WTC11 (cell line): ENCODE results near the gene UMAD1. TPM values are rescaled to one million over a fixed set of nuclear protein-coding genes. Genes with fewer than 3 reads are reported as not detected.

Experiments used
- ATAC-seq: fragments of 200-7000 bp; cut with Tn5 transposase; 2 replicates; pipeline ENCODE4 v1.10.0; 2021; ENCODE audit warnings: mild to moderate bottlenecking, moderate library complexity
- CTCF ChIA-PET: fragments of 300-600 bp; sonication (Branson Sonifier 250); formaldehyde crosslinking; loops from one replicate; lab custom pipeline; 2021; ENCODE audit warnings: antibody characterized with exemption; lab: Charles Lee
- POLR2A ChIA-PET: fragments of 350-600 bp; sonication (Branson Sonifier 250); formaldehyde crosslinking; loops from one replicate; lab custom pipeline; 2021; ENCODE audit warnings: antibody characterized with exemption; lab: Charles Lee
- DNase-seq: peaks from one replicate; pipeline ENCODE4 v3.0.0; 2021; ENCODE audit warnings: low spot score
- H3K27ac Mint-ChIP-seq: 2 replicates; pipeline ENCODE4 v1.8.0; 2021; ENCODE audit warnings: mixed read lengths
- H3K27me3 Mint-ChIP-seq: 2 replicates; pipeline ENCODE4 v1.8.0; 2021; ENCODE audit warnings: low read depth, mild to moderate bottlenecking, moderate library complexity, mixed read lengths
- H3K36me3 Mint-ChIP-seq: 2 replicates; pipeline ENCODE4 v1.8.0; 2021; ENCODE audit warnings: mixed read lengths
- H3K4me1 Mint-ChIP-seq: 2 replicates; pipeline ENCODE4 v1.8.0; 2022; ENCODE audit warnings: mixed read lengths
- H3K4me3 Mint-ChIP-seq: 2 replicates; pipeline ENCODE4 v1.8.0; 2021; ENCODE audit warnings: mild to moderate bottlenecking, moderate library complexity, mixed read lengths
- H3K9me3 Mint-ChIP-seq: 2 replicates; pipeline ENCODE4 v1.8.0; 2021; ENCODE audit warnings: mixed read lengths
- AR ChIP-seq: fragments of 250-450 bp; sonication (Bioruptor Pico); IDR thresholded peaks from 2 replicates; pipeline ENCODE4 v1.9.0; 2021; ENCODE audit warnings: mild to moderate bottlenecking
- ATF2 ChIP-seq: sonication (generic); formaldehyde crosslinking; IDR thresholded peaks from 2 replicates; pipeline ENCODE4 v1.8.1; 2022; ENCODE audit warnings: low read depth, missing genetic modification reagents, borderline replicate concordance
- HMGXB4 ChIP-seq: sonication (generic); formaldehyde crosslinking; IDR thresholded peaks from 2 replicates; pipeline ENCODE4 v1.8.1; 2023; ENCODE audit warnings: mild to moderate bottlenecking, moderate library complexity, missing genetic modification reagents
- JAZF1 ChIP-seq: fragments of 250-450 bp; sonication (Bioruptor Pico); IDR thresholded peaks from 2 replicates; pipeline ENCODE4 v1.9.0; 2021; ENCODE audit warnings: moderate library complexity, mild to moderate bottlenecking, inconsistent platforms
- JUN ChIP-seq: sonication (generic); formaldehyde crosslinking; IDR thresholded peaks from 2 replicates; pipeline ENCODE4 v1.8.0; 2023; ENCODE audit warnings: mild to moderate bottlenecking, missing genetic modification reagents
- NR1H2 ChIP-seq: sonication (generic); formaldehyde crosslinking; IDR thresholded peaks from 2 replicates; pipeline ENCODE4 v1.9.0; 2021; ENCODE audit warnings: mild to moderate bottlenecking, moderate library complexity, missing genetic modification reagents
- RELA ChIP-seq: sonication (generic); formaldehyde crosslinking; IDR thresholded peaks from 2 replicates; pipeline ENCODE4 v1.8.1; 2022; ENCODE audit warnings: missing genetic modification reagents, mild to moderate bottlenecking, borderline replicate concordance
- SMAD4 ChIP-seq: sonication (generic); formaldehyde crosslinking; IDR thresholded peaks from 2 replicates; pipeline ENCODE4 v1.8.0; 2022; ENCODE audit warnings: mild to moderate bottlenecking, missing genetic modification reagents
- TEAD4 ChIP-seq: sonication (generic); formaldehyde crosslinking; IDR thresholded peaks from 2 replicates; pipeline ENCODE4 v1.8.0; 2022; ENCODE audit warnings: mild to moderate bottlenecking, missing genetic modification reagents
- ZNF138 ChIP-seq: sonication (generic); formaldehyde crosslinking; conservative IDR thresholded peaks from 2 replicates; pipeline ENCODE4 v1.8.1; 2022; ENCODE audit warnings: mild to moderate bottlenecking, moderate library complexity, missing genetic modification reagents
- ZNF281 ChIP-seq: sonication (generic); formaldehyde crosslinking; IDR thresholded peaks from 2 replicates; pipeline ENCODE4 v1.8.0; 2023; ENCODE audit warnings: mild to moderate bottlenecking, missing genetic modification reagents
- ZNF396 ChIP-seq: fragments of 250-450 bp; sonication (Bioruptor Pico); IDR thresholded peaks from 2 replicates; pipeline ENCODE4 v1.8.0; 2021; ENCODE audit warnings: mild to moderate bottlenecking, moderate library complexity, borderline replicate concordance
- ZNF425 ChIP-seq: fragments of 250-450 bp; sonication (Bioruptor Pico); conservative IDR thresholded peaks from 2 replicates; pipeline ENCODE4 v1.9.0; 2021; ENCODE audit warnings: mild to moderate bottlenecking
- ZNF512 ChIP-seq: sonication (generic); formaldehyde crosslinking; IDR thresholded peaks from 2 replicates; pipeline ENCODE4 v1.8.1; 2022; ENCODE audit warnings: missing genetic modification reagents, borderline replicate concordance
- total RNA-seq: library from RNA; stranded (reverse); gene quantifications from 3 replicates; pipeline ENCODE4 v1.2.3, GENCODE V29; 2021

The UMAD1 gene
- total RNA-seq, 1 experiment from 2014 or later: 13.0 TPM

- DNase-seq: no peak
- no peaks in the 10 kb centered on the region for H3K9me3 Mint-ChIP-seq
- CTCF ChIA-PET: interaction anchor here (1.2 kb wide), 1 partner anchor 203 kb away, joined by 4 read pairs; no protein-coding TSS in a partner anchor
Observed at GRCh38 chr7:7884855-7885254, 244.3 kb downstream of the UMAD1 start.

GRCh38 chr7:7889791-7890568 lies 249.4 kb downstream of the UMAD1 start:
- CTCF ChIA-PET: no interaction called here
- H3K4me3 Mint-ChIP-seq: no peak overlapping the region
- H3K27me3 Mint-ChIP-seq: no peaks in the 10 kb centered on the region
- no peaks in the 10 kb centered on the region for H3K9me3 Mint-ChIP-seq
- H3K36me3 Mint-ChIP-seq: no peaks in the 10 kb centered on the region
- POLR2A ChIA-PET: no interaction called here
- H3K4me1 Mint-ChIP-seq: peaks cover 7% of the 10 kb centered on the region
- DNase-seq (no peak), ATAC-seq (peak; percentile 67)
- H3K27ac Mint-ChIP-seq: no peak overlapping the region; the same call in 1 of the 2 replicates
- TF ChIP-seq ATF2 (CRISPR knock-in tag) (no peak), ZNF138 (CRISPR knock-in tag) (no peak), ZNF396 (no peak), AR (CRISPR knock-in tag) (no peak), NR1H2 (CRISPR knock-in tag) (no peak), RELA (CRISPR knock-in tag) (no peak), HMGXB4 (no peak), JAZF1 (CRISPR knock-in tag) (no peak), SMAD4 (no peak), JUN (CRISPR knock-in tag) (no peak), TEAD4 (CRISPR knock-in tag) (no peak), ZNF425 (no peak)

More at GRCh38 chr7:7884855-7885254, 244.3 kb downstream of the UMAD1 start:
- Mint-ChIP-seq H3K4me1 (0 out of 2 replicates have a peak, but pooled peaks cover 4% of the 10 kb centered on the region), H3K36me3 (no peaks in the 10 kb centered on the region), H3K4me3 (no peak overlapping the region), H3K27ac (no peak overlapping the region), H3K27me3 (no peaks in the 10 kb centered on the region)
- ATAC-seq: no peak
- POLR2A ChIA-PET: interaction anchor here (0.7 kb wide), 1 partner anchor 508 kb away, joined by 3 read pairs; no protein-coding TSS in a partner anchor
- no peak for TF ChIP-seq ZNF512 (CRISPR knock-in tag)
- TF ChIP-seq ZNF281 (CRISPR knock-in tag): no peak
